ENCODE measurements around the gene EGLN2.

EGLN2 gene

GRCh38 chr19:40776364-40776763 is 22.6 kb upstream of the EGLN2 start:
- DNase-seq (ENCODE audit: low spot score): no peak
- in situ Hi-C loops (cut with MboI; ENCODE audit: low pct_unique_long_range_greater_than_20kb, low sequenced_read_pairs, unreplicated experiment): no loop called here
- TF ChIP-seq, protein P1, sequence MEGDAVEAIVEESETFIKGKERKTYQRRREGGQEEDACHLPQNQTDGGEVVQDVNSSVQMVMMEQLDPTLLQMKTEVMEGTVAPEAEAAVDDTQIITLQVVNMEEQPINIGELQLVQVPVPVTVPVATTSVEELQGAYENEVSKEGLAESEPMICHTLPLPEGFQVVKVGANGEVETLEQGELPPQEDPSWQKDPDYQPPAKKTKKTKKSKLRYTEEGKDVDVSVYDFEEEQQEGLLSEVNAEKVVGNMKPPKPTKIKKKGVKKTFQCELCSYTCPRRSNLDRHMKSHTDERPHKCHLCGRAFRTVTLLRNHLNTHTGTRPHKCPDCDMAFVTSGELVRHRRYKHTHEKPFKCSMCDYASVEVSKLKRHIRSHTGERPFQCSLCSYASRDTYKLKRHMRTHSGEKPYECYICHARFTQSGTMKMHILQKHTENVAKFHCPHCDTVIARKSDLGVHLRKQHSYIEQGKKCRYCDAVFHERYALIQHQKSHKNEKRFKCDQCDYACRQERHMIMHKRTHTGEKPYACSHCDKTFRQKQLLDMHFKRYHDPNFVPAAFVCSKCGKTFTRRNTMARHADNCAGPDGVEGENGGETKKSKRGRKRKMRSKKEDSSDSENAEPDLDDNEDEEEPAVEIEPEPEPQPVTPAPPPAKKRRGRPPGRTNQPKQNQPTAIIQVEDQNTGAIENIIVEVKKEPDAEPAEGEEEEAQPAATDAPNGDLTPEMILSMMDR (IDR thresholded peaks at IDR 0.05; ENCODE audit: extremely low read depth, insufficient read depth, missing control alignments): no peak

DNA sequence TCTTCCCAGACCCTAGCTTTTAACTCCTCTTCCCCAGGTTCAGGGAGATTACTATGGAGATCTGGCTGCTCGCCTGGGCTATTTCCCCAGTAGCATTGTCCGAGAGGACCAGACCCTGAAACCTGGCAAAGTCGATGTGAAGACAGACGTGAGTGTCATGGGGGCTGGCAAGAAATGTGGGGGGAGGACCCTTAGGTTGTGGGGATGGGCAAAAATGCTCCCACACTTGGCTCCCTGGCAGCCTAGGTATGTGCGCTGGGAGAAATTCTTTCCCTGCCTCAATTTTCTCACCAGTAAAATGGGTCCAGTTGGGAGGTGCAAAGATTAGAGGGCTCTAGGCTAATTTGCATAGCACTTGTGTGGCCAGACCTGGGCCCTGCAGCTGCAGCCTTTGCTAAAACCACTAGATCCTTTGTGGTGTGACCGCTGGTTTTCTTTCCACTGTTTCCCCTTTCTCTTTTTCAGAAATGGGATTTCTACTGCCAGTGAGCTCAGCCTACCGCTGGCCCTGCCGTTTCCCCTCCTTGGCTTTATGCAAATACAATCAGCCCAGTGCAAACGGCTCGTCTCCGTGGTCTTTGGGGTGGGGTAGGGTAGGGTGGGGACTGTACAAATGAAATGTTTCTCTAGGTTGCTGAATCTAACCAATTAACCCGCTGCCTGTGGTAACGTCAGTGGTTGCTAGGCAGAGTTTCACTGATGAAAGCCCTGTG is 21.9 kb upstream of the EGLN2 start:
- TF ChIP-seq, protein P1 (IDR thresholded peaks at IDR 0.05; ENCODE audit: extremely low read depth, insufficient read depth, missing control alignments): no peak
- DNase-seq (ENCODE audit: low spot score): peak; percentile 88
- in situ Hi-C loops (cut with MboI; ENCODE audit: low pct_unique_long_range_greater_than_20kb, low sequenced_read_pairs, unreplicated experiment): no loop called here

DNA sequence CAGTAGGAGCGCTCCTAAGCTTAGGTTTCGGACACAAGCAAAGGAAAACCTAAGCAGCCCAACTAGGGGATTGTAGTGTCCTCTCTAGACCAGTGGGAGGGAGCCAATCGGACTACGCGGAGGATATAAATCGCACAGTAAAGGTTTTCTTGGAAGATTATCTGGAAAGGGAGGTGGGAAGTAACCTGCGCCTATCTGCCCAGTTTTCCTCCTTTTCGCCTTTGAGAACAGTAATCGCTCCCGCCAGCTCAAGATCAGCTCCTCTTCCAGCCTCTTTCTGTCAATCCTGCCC is 21.4 kb upstream of the EGLN2 start:
- no peak for DNase-seq (ENCODE audit: low spot score)
- in situ Hi-C loops (cut with MboI; ENCODE audit: low pct_unique_long_range_greater_than_20kb, low sequenced_read_pairs, unreplicated experiment): no loop called here
- TF ChIP-seq, protein P1 (IDR thresholded peaks at IDR 0.05; ENCODE audit: extremely low read depth, insufficient read depth, missing control alignments): no peak

DNA sequence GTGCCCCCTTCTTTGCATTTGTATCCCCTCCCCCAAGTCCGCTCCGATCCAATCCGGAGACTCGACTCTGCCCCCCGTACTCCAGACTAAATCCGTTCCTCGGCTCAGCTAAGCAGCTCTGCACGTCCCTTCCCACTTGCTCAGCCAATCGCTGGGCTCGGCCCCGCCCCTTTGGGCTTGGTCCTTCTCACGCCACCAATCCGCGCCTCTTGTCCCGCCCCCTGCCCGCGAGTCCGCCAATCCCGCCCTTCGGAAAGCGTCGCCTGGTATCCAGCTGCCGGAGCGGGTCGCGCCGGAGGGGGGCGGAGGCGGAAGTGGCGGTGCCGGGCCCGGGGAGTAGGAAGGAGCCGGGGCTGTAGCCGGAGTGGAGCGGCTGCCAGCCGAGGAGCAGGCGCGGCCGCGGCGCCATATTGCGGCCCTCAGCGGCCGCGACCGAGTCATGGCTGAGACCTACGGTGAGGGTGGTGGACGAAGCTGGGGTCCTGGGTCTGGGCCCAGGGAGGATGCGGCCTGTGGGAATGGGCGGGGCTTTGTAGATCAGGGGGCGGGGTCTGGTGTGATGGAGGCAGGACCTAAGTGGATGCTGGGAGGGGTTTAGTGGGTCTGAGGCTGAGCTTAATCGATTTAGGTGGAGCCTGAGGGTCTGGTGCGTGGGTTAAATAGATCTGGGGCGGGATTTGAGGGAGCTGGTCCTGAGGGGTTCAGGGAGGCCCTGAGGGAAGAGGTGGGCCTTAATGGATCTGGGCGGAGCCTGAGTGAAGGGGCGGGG is 20.9 kb upstream of the EGLN2 start, which contains the start of gene RAB4B:
RAB4B (plus strand) TSS at position 311 of the 769 bp plus-strand sequence; CDS start at position 440, 129 bp downstream.
- in situ Hi-C loops (cut with MboI; ENCODE audit: low pct_unique_long_range_greater_than_20kb, low sequenced_read_pairs, unreplicated experiment): no loop called here
- TF ChIP-seq, protein P1 (IDR thresholded peaks at IDR 0.05; ENCODE audit: extremely low read depth, insufficient read depth, missing control alignments): no peak
- DNase-seq (ENCODE audit: low spot score): peak; percentile 95

- in situ Hi-C loops (cut with MboI; ENCODE audit: low pct_unique_long_range_greater_than_20kb, low sequenced_read_pairs, unreplicated experiment): no loop called here
- TF ChIP-seq, protein P1 (IDR thresholded peaks at IDR 0.05; ENCODE audit: extremely low read depth, insufficient read depth, missing control alignments): no peak
- no peak for DNase-seq (ENCODE audit: low spot score)
Measured at GRCh38 chr19:40778706-40779284, 20.2 kb upstream of the EGLN2 start.

DNA sequence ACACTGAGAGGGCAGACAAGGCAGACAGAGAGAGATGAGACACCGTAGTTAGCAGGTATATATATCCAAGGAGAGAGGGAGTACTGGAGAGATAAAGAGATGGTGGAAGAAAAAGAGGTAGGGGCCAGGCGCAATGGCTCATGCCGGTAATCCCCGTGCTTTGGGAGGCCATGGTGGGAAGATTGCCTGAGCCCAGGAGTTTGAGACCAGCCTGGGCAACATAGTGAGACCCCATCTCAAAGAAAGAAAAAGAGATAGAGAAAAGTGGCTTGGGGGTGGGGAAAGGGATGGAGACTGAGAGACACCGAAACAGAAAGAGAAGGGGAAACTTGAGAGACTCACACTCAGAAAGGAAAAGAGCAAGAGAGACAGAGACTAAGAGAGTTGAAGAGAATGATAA is 18.4 kb upstream of the EGLN2 start:
- no peak for DNase-seq (ENCODE audit: low spot score)
- in situ Hi-C loops (cut with MboI; ENCODE audit: low pct_unique_long_range_greater_than_20kb, low sequenced_read_pairs, unreplicated experiment): no loop called here
- TF ChIP-seq, protein P1 (IDR thresholded peaks at IDR 0.05; ENCODE audit: extremely low read depth, insufficient read depth, missing control alignments): no peak
